H1 (cell line): ENCODE data around the gene BICD1. TPM values are rescaled to one million over a fixed set of nuclear protein-coding genes. Genes with fewer than 3 reads are reported as not detected.

ENCODE experiments used
- CHD7 ChIP-seq: fragments of 300-600 bp; sonication (generic); IDR thresholded peaks from 2 replicates; pipeline ENCODE4 v1.7.1; 2012; ENCODE audit warnings: low read length, moderate library complexity, mild to moderate bottlenecking, inconsistent platforms; ENCODE audit not compliant: insufficient replicate concordance
- GTF2F1 ChIP-seq: IDR thresholded peaks from 2 replicates; pipeline ENCODE4 v1.6.1; 2012; ENCODE audit warnings: low read depth, low read length, improper control_type of control experiment, borderline replicate concordance
- HDAC6 ChIP-seq: IDR thresholded peaks from one replicate; pipeline ENCODE4 v1.7.1; 2012; ENCODE audit warnings: low read depth, mild to moderate bottlenecking, inconsistent platforms, low read length, moderate library complexity
- JUN ChIP-seq: IDR thresholded peaks from 2 replicates; pipeline ENCODE4 v1.6.1; 2011; ENCODE audit warnings: low read depth, mild to moderate bottlenecking, improper control_type of control experiment, low read length
- JUND ChIP-seq: IDR thresholded peaks from 2 replicates; pipeline ENCODE4 v1.6.1; 2011; ENCODE audit warnings: mild to moderate bottlenecking, improper control_type of control experiment, low read length
- POLR2AphosphoS5 ChIP-seq: IDR thresholded peaks from 2 replicates; pipeline ENCODE4 v1.6.1; 2011; ENCODE audit warnings: low read depth, low read length
- SRF ChIP-seq: IDR thresholded peaks from 2 replicates; pipeline ENCODE4 v1.6.1; 2011; ENCODE audit warnings: mild to moderate bottlenecking, low read depth, low read length, moderate library complexity
- SUZ12 ChIP-seq: fragments of 200-600 bp; sonication (generic); IDR thresholded peaks from 2 replicates; pipeline ENCODE4 v1.6.1; 2012; ENCODE audit warnings: mild to moderate bottlenecking, inconsistent platforms, low read length, moderate library complexity, mixed read lengths
- TAF1 ChIP-seq: IDR thresholded peaks from 2 replicates; pipeline ENCODE4 v1.6.1; 2011; ENCODE audit warnings: mild to moderate bottlenecking, low read depth, low read length
- TAF7 ChIP-seq: optimal IDR thresholded peaks from 2 replicates; pipeline ENCODE3; 2011; ENCODE audit warnings: low read depth, mild to moderate bottlenecking, inconsistent platforms, low read length, moderate library complexity, borderline replicate concordance
- TEAD4 ChIP-seq: IDR thresholded peaks from 2 replicates; pipeline ENCODE4 v1.6.1; 2012; ENCODE audit warnings: low read depth, low read length, inconsistent platforms, mixed read lengths
- YY1 ChIP-seq: IDR thresholded peaks from 2 replicates; pipeline ENCODE4 v1.6.1; 2011; ENCODE audit warnings: low read depth, mild to moderate bottlenecking, low read length
- polyA plus RNA-seq, 7 experiments: library from polyadenylated mRNA; depleted of rRNA in 3 of 7; stranded (reverse) in 5 of 7; unstranded in 2 of 7; fragments of >200 nt in 5 of 7; fragments of 200-250 nt in 2 of 7; gene quantifications; 1 replicate in 5 of 7; 2 replicates in 1 of 7; 4 replicates in 1 of 7; pipeline versions ENCODE4 v1.2.1 to v1.2.3, GENCODE V29; 2011 to 2013; ENCODE audit warnings: missing spikeins in 2 of 7, mixed read lengths in 2 of 7
- total RNA-seq: library from RNA; stranded (reverse); fragmentation: NEBNext Ultra II Directional; extraction: Animal tissue kit (Norgen Biotek cat#: 25700); gene quantifications from 2 replicates; pipeline ENCODE4 v1.2.1, GENCODE V29; 2021

The BICD1 gene
- total and polyA plus RNA-seq, 2 of the 8 experiments (the other 6 are each of a cell fraction or from before 2014, with no cell fraction given), result 34.1 to 58.4 TPM

GRCh38 chr12:32400114-32400672 is 293.5 kb downstream of the BICD1 start (continued):
- TF ChIP-seq CHD7 (peak; percentile 70), JUND (no peak), YY1 (no peak), GTF2F1 (peak; percentile 19; the same call in 1 of the 2 replicates), TAF1 (peak; percentile 64), TEAD4 (no peak), SUZ12 (no peak), SRF (no peak), POLR2AphosphoS5 (0 out of 2 replicates have a peak, but pooled peaks have one; percentile 26), TAF7 (no peak), HDAC6 (no peak), JUN (no peak)
